HG03039 (cell line): ENCODE results near the gene TTC12.
A peak's percentile ranks its signal among the peaks of the same experiment; 100 is the strongest.

Source experiments
- ATAC-seq: cut with Tn5 transposase; IDR thresholded peaks from one replicate; pipeline ENCODE4 v1.9.1; 2021; ENCODE audit warnings: mild to moderate bottlenecking, moderate library complexity; ENCODE audit not compliant: unreplicated experiment

TTC12 gene

DNA sequence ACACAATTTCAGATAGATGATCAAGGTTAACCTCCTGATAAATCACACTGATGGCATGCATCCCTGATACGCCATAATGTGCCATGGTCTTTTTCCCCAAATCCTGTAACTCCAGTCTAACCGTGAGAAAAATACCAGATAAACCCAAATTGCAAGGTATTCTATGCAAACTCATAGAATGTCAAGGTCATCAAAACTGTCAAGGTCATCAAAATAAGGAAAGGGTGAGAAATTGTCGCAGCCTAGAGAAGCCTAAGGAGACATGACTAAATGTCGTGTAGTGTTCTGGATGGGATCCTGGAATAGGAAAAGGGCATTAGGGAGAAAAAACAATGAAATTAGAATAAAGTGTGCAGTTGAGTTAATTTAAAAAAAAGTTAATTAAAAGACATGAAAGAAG lies 4.7 kb downstream of the TTC12 start:
- no peak for ATAC-seq

DNA sequence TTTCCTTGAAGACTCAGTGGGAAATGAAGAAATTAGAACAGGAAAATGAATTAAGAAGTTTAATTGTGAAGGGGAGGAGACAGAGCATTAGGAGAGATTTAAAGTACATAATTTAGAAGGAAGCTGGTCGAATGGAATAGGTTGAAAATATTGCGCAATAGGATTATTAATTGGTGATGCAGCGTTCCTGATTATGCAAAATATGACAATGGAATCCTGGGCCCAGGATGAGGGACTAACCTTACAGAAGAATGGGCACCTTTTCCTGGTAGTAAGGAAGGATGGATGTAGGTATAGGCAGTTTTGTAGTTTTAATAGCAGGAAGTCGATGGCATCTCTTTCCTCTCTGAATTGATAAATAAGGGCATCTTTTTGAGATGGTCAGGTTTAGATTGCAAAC lies 7.8 kb downstream of the TTC12 start:
- no peak for ATAC-seq

DNA sequence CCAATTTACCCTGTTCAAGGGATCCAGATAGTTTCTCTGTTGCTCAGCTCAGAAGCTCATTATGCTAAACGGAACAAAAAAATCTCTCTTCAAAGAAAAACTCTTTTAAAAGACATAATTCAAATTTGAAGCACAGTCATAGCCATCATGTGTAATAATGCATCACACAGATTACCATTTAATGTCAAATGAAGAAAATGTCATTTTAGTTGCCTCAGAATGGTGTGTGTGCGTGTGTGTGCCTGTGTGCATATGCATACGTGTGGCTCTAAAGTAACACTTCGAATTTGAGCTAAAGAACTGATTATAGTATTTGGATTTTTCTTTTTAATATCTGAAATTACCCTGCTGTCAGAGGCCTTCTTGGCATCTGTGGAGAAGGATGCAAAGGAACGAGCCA lies 9.9 kb downstream of the TTC12 start:
- ATAC-seq = no peak

DNA sequence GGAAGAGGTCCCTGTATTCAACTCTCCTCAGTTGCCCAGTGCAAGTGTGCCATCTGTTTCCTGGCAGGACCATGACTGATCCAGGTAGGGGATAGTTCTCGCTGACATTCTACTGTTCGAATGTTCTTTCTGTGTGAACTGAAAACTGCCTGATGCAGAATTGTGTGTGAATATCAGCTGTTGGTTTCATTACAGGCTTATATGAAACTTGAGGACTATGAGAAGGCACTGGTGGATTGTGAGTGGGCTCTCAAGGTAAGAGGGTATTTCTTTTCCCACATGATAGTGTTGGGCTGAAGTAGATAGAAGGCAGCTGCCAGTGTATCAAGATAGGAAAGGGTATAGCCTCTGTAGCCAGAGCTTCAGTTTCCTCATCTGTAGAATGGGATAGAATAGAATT lies 15.3 kb downstream of the TTC12 start:
- no peak for ATAC-seq

DNA sequence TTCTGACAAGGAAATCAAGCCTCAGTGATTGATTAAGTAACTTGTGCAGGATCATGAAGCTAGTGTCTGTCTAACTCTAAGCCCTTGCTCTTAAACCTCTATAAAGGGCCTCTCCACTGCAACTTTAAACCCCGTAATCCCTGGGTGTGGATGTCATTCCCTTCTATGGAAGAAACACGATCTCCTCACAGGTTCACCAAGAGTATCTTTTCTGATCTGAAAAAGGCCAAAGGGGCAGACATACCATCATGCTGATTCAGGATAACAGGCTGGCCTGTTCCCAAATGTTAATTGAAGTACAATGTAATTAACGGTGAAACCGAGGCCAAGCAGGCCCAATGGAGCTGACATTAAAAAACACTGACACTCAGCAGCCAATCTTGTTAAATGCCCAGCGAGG lies 17.1 kb downstream of the TTC12 start:
- no peak for ATAC-seq

DNA sequence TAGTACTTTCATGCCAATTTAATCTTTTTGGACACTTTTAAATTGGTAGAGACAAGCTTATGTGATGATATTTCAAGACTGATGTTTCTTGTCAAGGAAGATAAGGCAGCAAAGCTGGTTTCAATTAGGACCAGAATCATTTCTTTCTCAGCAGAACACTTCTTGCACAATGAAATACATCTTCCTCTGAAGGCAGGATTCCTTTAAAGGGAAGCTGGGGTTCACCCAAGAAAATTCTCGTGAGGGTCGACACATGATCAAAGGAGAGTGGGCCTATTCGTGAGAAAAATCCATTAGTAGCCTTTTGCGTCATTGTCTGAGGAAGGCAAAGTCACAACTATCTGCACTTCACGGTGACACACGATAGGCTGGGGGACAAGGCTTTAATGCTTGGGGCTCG lies 17.6 kb downstream of the TTC12 start:
- ATAC-seq = no peak

DNA sequence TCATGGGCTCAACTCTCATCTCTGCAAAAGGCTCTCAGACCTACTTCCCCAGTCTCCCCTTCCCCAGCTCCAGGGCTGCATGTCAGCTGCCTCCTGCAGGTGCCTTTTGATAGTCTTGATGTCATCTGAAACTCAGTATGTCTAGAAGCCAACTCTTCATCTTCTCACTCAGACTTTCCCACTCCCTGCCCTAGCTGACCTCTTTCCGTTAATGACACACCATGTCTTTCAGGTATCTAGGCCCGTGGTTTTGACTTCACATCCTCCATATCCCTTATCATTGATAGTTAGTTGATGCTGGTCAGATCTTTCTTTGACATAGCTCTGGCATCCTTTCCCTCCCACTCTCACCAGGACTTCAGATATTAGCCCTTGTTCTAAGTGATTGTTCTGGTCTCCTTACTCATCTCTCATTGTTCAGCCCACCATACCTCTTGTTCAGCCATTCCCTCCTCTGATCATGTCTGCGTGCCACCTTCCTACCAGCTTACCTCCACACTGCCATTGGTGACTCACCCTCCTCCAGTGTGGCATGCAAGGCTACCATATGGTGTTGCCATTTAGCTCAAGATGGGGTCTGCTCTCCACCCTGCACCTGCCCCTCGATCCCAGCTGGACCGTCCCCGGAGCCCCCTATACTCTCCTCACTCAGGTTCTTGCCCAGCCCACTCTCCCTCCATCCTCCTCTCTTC lies 18.4 kb downstream of the TTC12 start:
- ATAC-seq = no peak

DNA sequence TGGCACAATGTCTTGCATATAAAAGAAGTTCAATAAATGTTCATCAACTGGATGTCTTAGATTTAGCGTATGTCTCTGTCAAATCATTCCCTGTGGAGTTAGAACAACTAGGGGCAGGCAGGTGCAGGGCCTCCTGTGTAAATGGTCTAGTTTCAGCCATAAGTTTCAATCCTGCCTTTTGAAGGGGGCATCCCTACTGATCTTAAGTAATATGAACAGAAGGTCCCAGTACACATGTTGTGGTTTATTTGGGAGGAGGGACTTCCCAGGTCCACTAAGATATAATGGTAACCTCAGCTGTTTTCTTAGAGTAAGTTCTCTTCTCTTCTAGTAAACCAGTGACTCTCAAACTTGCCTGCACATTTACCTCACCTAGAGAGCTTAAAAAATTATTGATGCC lies 19.8 kb downstream of the TTC12 start:
- ATAC-seq = peak; percentile 74

DNA sequence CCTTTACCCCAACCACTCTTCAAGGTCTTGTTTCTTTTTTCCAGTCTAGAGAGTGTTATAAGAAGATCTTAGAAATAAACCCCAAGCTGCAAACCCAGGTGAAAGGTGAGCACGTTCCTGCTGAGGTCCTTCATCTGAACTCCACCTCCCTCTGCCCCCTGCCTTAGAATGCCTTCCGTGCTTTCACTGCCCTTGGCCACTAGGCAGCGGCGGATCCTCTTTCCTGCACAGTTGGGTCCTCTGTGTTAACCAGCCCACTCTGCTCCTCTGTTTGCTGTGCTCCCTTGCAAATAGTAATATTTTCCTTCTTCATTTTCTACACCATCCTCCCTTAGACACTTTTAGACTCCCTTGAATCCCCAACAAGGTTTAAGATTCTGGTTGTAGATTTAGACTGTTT lies 24.3 kb downstream of the TTC12 start:
- no peak for ATAC-seq

DNA sequence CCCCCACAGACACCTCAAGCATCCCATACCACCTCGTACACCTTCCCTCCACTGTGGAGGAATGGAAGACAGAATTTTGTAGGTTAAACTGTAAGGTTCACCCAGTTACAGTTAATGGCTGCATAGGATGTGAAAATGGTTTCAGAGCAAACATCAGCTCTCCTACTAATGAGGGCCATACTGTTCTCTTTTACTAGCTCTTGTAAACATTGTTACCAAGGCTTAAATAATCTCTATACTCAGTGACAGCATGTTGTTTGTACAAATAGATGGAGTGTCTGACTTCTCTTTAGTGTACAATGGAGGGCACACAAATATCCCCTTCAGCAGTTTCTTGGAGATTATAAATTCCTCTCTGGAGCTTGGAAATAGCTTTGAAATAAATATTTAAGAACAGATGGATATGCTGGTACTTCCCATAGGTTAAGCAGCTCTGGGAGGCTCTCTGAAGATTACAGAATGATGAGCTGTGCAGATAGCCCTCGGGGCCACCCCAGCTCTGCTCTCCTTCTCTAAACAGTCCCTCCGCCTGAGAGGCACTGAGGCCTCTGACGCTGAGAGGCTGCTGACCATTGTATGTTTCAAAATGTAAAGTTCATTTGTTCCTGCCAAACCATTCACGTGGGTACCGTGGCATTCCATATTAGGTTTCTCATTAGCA lies 25.7 kb downstream of the TTC12 start:
- no peak for ATAC-seq

DNA sequence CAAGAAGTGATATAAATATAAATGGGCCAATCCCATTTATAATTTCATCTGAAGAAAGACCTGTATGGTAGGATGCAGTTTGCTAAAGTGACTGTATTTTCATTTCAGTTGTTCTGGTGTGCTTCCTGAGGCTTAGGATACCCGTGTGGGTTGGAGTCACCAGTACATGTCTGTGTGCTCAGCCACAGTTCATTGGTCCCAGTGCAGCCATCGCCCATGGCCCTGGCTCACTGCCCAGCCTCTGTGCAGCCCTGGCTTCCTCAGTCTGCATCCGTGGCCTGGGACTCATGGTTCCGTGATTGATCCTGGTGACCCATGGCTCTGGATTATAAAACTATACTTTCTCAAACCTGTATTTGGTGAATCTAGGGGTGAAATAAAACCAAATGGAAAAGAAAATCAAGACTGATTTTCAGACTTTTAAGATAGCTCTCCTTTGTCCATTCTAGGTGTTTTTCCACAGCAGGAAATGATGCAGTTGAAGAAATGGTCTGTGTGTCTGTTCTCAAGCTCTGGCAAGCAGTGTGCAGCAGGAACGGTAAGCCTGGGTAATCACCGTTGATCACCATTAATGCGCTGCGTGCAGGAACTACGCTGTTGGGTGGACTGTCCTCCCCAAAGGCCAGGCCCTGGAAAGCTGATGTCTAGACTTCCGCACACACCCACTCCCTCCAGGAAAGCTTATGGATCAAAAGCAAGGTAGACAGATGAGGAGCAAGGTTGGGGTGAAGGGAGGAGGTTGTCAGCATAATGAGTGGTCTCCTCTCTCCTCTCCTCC lies 27.2 kb downstream of the TTC12 start:
- no peak for ATAC-seq

DNA sequence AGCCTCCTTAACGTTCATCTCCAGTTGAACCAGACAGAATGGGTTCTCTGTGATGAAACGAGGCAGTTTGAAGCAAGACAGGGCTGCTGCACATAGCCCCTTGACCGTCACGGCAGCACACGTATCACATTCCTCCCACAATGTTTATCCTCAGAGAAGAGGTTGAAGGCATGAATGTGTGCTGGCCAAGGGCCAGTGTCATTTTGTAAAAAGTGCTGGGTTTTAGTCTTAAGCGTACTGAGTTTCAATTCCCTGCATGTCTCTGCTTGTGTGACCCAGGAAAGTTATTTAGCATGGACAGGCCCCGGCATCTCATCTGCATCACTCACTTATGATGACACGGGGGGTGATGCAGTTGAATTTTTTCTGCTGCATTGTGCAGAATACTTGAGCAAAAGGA lies 31.6 kb downstream of the TTC12 start:
- ATAC-seq = no peak

DNA sequence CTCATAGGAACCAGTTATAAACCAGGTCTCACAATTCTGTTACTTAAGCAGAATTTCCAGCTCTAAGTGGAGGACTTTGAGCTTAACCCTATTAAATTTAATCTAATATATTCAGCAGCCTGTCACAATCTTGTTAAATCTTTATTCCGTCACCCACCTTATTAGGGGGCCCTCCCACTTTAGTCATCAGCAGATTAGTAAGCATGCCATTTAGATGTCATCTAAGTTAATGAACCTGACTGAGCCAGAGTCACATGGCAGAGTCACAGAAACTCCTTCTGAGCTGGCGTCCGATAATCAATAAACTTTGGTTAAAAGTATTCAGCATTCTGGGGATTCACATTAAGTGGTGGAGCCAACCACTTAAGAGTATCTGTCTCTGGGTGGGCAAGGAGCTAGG lies 35.1 kb downstream of the TTC12 start:
- no peak for ATAC-seq

DNA sequence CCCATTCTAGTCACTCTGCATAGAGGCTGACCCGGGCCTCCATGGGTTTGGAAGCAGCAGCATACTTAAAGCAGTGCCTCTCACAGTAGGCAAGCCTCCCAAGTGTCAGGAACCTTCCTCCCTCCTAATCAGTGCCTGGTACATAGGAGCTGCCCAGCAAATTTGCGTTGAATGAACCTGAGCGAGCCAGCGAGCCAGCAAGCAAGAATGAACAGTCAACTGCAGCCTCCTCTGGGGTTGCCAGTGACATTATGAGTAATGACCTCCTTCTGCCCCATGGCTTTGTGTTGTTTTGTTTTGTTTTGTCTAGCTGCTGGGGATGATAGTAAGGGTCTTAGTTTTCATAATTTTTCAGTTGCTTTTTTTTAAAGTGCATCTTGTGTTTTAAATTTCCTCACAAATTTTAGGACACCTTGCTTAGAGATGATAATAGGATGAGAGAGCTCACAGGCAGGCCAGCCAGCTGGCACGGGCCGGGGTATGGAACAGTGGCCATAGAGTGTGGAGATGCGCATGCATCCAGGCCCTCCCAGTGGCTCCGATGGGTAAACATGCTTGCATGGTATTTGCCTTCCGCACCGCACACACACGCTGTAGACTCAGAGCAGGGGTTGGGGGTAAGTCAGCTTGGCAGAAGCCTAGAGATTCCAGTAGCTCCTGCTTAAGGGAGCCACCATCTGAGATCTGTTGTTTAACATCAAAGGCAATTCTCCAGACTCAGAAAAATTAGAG lies 36.1 kb downstream of the TTC12 start:
- ATAC-seq = no peak

DNA sequence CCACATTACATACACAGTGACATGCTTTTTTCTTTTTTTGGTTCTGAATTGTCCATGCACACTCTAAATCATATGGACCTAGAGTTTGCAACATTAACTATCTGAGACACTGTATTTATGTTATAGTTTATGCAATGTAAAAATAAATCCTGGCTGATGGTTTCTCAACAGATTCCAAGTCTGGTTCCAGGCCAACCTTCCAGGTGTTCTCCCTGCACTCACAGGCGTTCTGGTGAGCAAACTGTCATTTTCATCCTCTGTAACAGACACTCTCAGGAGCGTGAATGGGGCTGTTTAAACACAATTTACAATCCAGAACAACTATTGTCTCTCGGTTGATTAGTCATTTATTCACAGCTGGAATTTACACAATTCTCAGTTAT lies 36.7 kb downstream of the TTC12 start:
- no peak for ATAC-seq

DNA sequence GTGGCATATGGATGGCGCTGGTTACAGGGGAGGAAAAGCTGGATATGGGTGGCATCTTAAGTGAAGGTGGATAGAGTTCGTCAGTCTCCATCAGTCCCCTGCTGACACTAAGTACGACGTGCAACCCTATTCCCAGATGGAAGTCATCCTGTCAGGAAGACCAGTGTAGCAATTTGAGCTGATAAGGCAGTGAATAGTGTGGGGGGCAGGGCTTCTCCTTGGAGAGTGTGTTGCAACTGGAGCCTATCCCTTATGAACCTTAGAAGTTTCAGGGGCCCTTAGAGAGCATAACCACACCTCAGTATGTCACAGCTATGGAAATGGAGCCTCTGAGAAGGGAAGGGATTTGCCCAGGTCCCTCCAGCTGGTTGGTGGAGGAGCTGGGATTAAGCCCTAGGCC lies 37.1 kb downstream of the TTC12 start:
- ATAC-seq = no peak

DNA sequence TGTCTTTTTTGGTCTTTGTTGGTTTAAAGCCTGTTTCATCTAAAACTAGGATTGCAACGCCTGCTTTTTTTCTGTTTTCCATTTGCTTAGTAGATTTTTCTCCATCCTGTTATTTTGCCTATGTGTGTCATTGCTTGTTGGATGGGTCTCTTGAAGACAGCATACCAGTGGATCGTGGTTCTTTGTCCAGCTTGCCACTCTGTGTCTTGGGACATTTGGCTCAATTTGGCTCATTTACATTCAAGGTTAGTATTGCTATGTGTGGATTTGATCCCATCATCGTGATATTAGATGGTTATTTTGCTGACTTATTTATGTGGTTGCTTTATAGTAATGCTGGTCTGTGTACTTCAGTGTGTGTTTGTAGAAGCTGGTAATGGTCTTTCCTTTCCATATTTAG lies 41.8 kb downstream of the TTC12 start:
- no peak for ATAC-seq

DNA sequence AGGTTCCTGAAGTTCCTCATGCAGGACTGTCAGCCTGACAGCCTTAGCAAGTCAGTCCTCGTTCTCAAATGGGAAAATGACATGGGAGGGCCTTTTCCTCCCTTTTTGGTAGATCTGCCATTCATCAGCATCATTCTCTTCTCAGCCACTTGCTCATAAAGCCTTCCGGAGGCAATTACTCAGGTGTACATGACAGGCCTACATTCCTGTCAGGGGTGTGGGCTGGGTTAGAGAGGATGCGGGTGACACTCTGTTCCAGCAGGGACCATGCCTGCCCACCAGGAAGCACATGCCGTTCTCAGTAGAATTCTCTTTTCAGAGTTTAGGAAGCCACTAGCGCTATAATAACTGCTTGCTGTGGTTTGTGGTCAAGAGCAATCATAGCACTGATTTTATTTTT lies 49.0 kb downstream of the TTC12 start:
- ATAC-seq = no peak

DNA sequence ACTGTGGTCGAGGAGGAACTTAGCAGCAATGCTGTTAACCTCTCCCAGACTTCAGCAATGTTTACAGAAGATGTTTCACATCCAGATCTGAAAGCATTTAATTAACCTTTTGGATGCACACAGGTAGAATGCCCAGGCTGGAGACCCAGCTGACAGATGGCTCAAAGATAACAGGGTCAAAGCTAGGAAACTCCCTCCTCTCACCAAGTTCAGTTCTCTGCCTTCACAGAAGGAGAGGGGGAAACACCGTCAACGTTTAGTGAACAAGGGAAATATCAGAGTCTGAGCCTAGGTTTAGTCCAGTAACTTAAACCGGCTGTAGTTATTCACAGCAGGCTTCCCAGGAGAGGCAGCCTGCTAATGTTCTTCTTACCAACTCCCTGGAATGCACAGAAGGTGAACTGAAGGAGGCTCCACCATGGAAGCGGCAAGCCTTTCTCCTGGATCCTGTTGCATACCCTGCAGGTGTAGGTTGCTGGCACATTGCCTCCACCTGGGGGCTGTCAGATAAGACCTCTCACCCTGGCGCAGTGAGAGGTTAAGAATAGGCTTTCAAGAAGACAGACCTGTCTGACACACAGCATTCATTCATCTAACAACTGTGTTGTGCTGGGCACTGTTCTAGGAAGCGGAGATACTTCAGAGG lies 49.7 kb downstream of the TTC12 start:
- no peak for ATAC-seq

DNA sequence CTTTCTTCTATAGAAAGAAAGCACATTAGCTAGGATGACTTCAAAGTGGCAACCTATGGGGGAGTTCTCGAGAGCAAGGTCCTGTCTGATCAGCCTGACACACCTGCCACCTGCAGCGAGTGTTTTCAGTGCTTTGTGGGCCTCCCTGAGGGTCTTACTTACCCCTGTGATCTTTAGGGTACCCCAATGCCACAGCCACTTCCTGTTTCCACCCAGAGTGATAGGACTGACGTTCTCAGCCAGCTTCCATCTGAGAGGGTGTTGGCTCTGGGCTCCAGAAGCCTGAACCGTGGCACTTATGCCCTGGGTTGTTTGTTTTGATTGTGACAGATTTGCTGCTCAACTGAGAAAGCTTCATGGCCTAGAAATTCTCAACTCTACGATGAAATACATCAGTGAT lies 51.5 kb downstream of the TTC12 start:
- ATAC-seq = no peak

DNA sequence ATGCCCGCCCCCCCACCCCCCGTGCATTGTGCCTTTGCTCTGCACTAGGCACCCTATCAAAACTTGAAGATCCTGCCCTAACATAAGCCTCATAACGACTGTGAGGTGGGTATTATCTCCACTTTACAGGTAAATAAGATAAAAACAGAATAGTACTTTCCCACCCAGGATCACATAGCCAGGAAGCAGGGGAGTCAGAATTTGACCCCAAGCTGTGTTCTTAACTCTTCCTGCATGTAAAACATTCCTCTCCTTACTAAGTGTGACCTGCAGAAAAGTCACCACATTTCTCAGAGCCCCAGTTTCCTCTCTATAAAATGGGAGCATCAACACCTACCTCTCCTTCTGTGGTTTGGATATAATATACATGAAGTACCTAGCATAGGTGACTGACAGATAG lies 55.0 kb downstream of the TTC12 start:
- ATAC-seq = no peak
